Activated naive CD4-positive, alpha-beta T cell treated with anti-CD3 and anti-CD28 coated beads, Interleukin-2, amount 10 ng/mL, durations not matched to agents 7 days and 5 days (primary cell): ENCODE measurements around the gene MAP2K2.

Experiments used
- CTCF ChIA-PET: fragments of 350-600 bp; sonication (Branson Sonifier 250); formaldehyde crosslinking; loops from one replicate; lab custom pipeline; 2021; ENCODE audit warnings: antibody characterized with exemption; lab: Charles Lee
- DNase-seq: peaks from one replicate; pipeline ENCODE4 v3.0.0-alpha.2; 2020
- H3K27ac Mint-ChIP-seq: one replicate; pipeline ENCODE4 v1.8.0; 2021; ENCODE audit warnings: mild to moderate bottlenecking, moderate library complexity, mixed read lengths
- H3K27me3 Mint-ChIP-seq: one replicate; pipeline ENCODE4 v1.8.0; 2021; ENCODE audit warnings: mild to moderate bottlenecking, mixed read lengths
- H3K36me3 Mint-ChIP-seq: one replicate; pipeline ENCODE4 v1.8.0; 2021; ENCODE audit warnings: mixed read lengths
- H3K4me1 Mint-ChIP-seq: one replicate; pipeline ENCODE4 v1.8.0; 2021; ENCODE audit warnings: mixed read lengths
- H3K4me3 Mint-ChIP-seq: one replicate; pipeline ENCODE4 v1.8.0; 2021; ENCODE audit warnings: mild to moderate bottlenecking, moderate library complexity, mixed read lengths
- H3K9me3 Mint-ChIP-seq: one replicate; pipeline ENCODE4 v1.8.0; 2021; ENCODE audit warnings: mixed read lengths

MAP2K2 gene

DNA sequence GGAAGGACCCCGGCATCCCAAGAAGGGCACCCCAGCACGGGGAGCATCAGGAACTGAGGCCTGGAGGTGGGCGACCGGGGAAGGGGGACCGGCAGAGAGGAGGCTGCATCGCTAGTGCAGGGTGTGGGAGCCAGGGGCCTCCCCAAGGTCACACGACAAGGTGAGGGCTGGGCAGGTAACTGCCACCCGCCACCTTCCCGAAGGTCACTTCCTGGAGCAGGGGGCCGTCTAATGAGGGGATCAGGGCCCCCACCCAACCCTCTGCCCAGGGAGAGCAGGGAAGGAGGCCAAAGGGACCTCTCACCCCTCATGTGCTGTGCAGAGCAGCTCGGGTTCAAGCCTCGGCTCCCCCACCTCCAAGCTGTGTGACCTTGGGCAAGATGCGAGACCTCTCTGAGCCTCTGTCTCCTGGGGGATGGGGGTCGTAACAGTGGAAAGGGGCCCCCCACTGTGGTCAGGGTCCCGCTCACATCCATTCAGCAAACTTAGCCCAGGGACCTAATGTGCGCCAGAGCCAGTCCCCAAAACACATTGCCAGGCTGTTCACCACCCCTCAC lies 63.2 kb downstream of the MAP2K2 start:
- Mint-ChIP-seq H3K27ac (peak overlapping the region; percentile 62), H3K9me3 (no peaks in the 10 kb centered on the region), H3K36me3 (peaks cover 20% of the 10 kb centered on the region), H3K4me3 (no peak overlapping the region), H3K27me3 (no peaks in the 10 kb centered on the region), H3K4me1 (peaks cover 17% of the 10 kb centered on the region)
- CTCF ChIA-PET: no interaction called here
- no peak for DNase-seq

DNA sequence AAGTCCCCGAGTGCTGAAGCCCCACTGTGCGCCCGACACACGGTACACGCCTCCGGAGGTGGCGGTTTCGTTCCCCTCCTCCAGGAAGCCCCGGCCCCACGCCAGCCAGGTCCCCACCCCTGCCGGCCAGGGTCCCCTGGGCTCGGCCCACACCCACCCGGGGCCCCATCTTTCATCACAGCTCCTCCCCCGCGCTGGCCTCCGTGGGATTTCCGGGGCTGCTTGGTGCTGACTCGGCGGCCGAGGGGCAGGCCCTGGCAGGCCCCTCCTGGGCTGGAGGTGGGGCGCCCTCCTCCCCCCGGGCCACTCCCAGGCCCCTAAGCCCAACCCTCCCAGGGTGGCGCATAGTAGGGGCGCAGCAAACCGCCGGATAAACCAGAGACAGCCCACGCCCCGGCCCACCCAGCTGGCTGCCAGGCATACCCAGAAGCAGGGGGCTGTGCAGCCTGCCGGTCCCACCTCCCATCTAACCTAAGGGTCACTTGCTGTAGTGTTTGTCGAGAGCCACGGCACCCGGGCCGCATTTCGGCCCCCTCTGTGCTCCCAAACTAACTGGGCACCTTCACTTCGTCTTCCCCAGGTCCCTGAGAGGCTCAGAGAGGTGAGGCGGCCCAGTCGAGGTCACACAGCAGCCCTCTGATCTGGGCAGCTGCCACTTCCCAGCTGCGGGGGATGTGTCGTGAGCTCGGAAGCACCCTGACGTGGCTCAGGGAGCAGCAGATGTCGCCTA lies 63.9 kb downstream of the MAP2K2 start:
- Mint-ChIP-seq H3K4me1 (peaks cover 17% of the 10 kb centered on the region), H3K9me3 (no peaks in the 10 kb centered on the region), H3K27me3 (no peaks in the 10 kb centered on the region), H3K27ac (peak overlapping the region; percentile 62), H3K36me3 (peaks cover 26% of the 10 kb centered on the region), H3K4me3 (no peak overlapping the region)
- CTCF ChIA-PET: no interaction called here
- no peak for DNase-seq

DNA sequence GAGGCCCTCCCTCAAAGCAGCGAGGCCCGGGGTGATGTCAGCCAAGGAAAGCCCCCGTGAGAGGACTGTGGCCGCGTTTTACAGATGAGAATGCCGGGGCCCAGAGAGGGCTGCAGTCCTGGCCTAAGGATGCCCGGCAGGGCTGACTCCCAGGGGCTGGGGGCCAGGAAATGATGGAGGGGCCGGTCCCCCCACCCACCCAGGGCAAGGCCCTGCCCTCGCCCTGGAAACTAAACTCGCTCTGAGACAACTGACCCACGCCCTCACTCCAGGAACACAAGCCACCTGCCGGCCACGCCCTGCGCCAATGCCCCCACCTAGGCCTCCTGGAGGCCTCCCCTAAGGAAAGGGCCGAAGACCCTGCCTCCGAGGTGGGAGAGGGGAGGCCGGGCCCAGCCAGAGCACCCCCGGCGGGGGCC lies 64.5 kb downstream of the MAP2K2 start:
- CTCF ChIA-PET: no interaction called here
- Mint-ChIP-seq H3K27me3 (no peaks in the 10 kb centered on the region), H3K4me3 (no peak overlapping the region), H3K4me1 (peaks cover 17% of the 10 kb centered on the region), H3K36me3 (peaks cover 30% of the 10 kb centered on the region), H3K9me3 (no peaks in the 10 kb centered on the region), H3K27ac (no peak overlapping the region)
- no peak for DNase-seq

DNA sequence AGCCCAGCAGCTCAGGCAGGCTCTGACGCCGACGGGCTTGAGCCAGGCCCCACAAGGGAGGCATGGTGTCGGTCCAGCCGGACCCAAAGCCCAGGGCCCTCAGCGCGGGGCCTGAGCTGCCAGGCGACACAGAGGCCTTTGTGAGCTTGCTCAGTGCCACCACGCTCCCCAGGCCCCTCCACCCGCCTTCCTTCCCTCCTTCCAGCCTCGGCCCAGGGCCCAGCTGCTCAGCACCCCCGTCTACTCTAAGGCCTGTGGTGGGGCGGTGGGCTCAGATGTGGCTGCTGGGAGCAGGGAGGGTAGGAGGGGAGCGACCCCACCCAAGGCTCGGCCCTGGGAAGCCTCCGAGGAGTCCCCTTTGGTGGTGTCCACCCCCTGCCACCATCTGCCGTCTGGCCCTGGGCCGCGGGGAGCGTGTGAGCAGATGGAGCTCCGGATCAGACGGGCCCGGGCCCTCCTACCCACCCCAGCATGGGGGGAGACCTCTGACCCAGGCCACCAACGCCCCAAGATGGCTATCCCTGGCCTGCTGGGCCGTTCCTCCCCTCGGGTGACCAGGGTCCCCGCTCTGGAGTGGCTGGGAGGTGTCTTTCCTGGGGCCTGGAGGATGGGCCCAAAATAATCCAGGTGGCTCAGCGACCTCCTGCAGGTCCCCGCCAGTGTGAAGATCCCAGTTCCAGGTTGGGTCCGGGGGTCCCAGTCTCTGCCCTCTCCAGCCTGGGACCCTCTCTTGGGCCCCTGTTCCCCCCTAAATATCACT lies 65.0 kb downstream of the MAP2K2 start:
- no peak overlapping the region for H3K4me3 Mint-ChIP-seq
- no peaks in the 10 kb centered on the region for H3K27me3 Mint-ChIP-seq
- H3K36me3 Mint-ChIP-seq: peaks cover 27% of the 10 kb centered on the region
- peaks cover 15% of the 10 kb centered on the region for H3K4me1 Mint-ChIP-seq
- CTCF ChIA-PET: no interaction called here
- no peaks in the 10 kb centered on the region for H3K9me3 Mint-ChIP-seq
- H3K27ac Mint-ChIP-seq: no peak overlapping the region
- DNase-seq: no peak

DNA sequence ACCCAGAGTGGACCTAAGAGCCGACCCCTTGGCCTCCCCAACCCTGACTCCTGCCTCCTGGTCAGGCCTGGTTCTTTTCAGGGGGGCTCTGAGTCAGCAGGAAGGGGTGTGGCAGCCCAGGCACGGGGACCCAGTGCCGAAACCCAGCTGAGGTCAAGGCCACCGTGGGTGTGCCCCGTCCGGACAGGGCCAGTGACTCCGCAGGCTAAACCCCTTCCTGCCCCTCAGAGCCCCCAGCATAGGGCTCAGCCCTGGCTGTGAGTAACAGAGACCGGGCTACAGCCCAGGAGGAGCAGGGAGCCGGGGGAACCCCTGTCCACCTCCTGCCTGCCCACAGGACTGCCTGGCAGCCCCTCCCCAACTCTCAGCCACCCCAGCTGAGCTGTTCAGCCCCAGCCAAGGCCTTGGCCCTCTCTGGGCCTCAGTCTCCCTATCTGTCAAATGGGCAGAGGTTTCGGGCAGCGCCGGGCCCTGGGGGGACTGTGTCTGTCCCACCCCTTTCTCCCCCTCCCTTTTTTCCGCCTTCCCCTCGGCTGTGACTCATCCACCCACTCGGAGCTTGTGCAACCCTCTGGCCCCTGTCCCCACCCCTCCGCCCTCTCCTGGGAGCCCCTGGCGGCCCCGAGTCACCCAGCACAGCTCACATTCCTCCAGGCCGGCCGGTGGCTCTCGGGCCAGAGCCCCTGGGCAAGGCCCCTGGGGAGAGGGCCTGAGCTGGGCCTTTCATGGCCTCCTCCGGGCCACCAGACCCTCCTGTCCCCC lies 65.8 kb downstream of the MAP2K2 start:
- Mint-ChIP-seq H3K4me3 (no peak overlapping the region), H3K36me3 (peaks cover 31% of the 10 kb centered on the region)

DNA sequence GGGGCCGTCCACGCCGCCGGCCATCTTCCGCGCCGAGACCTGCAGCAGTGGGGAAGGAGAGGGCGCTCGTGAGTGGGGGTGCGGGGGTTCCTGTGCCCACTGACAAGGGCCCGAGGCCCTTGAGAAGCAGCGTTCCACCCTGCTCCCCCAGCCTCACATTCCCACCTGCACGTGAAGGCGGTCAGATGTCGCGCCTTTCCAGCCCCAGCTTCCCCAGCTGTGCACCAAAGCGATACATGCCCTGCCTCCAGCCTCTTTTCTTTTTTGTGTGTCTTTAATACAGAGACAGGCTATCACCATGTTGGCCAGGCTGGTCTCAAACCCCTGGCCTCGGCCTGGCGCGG lies 68.7 kb downstream of the MAP2K2 start:
- Mint-ChIP-seq H3K4me1 (peaks cover 22% of the 10 kb centered on the region), H3K4me3 (no peak overlapping the region)
- CTCF ChIA-PET: no interaction called here

More for the DNA sequence above, 65.8 kb downstream of the MAP2K2 start:
- H3K27me3 Mint-ChIP-seq: no peaks in the 10 kb centered on the region
- DNase-seq: no peak
- H3K27ac Mint-ChIP-seq: no peak overlapping the region
- CTCF ChIA-PET: no interaction called here
- H3K4me1 Mint-ChIP-seq: peaks cover 14% of the 10 kb centered on the region
- H3K9me3 Mint-ChIP-seq: peaks cover 4% of the 10 kb centered on the region

DNA sequence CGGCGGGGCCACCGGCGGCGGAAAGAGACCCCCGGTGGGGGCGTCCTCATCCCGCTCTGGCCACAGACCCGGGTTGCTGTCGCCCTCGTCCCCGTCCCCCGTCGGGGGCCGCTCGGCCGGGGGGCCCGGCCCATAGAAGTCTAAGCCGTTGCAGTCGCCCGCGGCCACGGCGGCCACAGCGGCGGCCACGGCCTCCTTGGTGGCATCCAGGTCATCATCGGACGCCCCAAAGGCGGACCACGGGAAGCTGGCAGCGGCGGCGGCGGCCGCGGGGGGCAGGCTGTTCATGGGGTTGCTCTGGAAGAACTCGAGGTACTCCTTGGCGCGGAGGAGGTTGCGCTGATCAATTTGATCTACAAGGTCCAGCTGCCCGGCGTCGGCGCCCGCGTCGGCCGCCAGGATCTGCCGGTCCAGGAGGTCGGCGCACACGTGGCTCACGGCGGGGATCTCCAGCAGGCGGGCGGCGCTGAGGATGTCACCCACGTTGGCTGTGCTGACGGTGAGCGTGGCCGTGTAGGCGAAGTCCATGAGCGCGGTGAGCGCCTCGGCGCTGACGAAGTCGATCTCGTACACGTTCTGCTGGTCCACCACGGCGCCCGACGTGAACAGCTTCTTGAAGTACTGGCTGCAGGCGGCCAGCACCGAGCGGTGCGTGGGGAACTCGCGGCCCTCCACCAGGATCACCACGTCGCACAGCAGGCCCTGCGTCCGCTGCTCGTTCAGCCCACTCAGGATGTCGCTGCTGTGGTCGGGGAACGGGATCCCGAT lies 69.3 kb downstream of the MAP2K2 start:
- Mint-ChIP-seq H3K9me3 (peaks cover 4% of the 10 kb centered on the region), H3K4me1 (peaks cover 22% of the 10 kb centered on the region), H3K27me3 (no peaks in the 10 kb centered on the region), H3K27ac (no peak overlapping the region), H3K4me3 (no peak overlapping the region), H3K36me3 (peaks cover 51% of the 10 kb centered on the region)
- CTCF ChIA-PET: no interaction called here
- DNase-seq: no peak

More for the DNA sequence above, 68.7 kb downstream of the MAP2K2 start:
- no peak for DNase-seq
- Mint-ChIP-seq H3K27me3 (no peaks in the 10 kb centered on the region), H3K9me3 (peaks cover 4% of the 10 kb centered on the region), H3K36me3 (peaks cover 48% of the 10 kb centered on the region), H3K27ac (no peak overlapping the region)

DNA sequence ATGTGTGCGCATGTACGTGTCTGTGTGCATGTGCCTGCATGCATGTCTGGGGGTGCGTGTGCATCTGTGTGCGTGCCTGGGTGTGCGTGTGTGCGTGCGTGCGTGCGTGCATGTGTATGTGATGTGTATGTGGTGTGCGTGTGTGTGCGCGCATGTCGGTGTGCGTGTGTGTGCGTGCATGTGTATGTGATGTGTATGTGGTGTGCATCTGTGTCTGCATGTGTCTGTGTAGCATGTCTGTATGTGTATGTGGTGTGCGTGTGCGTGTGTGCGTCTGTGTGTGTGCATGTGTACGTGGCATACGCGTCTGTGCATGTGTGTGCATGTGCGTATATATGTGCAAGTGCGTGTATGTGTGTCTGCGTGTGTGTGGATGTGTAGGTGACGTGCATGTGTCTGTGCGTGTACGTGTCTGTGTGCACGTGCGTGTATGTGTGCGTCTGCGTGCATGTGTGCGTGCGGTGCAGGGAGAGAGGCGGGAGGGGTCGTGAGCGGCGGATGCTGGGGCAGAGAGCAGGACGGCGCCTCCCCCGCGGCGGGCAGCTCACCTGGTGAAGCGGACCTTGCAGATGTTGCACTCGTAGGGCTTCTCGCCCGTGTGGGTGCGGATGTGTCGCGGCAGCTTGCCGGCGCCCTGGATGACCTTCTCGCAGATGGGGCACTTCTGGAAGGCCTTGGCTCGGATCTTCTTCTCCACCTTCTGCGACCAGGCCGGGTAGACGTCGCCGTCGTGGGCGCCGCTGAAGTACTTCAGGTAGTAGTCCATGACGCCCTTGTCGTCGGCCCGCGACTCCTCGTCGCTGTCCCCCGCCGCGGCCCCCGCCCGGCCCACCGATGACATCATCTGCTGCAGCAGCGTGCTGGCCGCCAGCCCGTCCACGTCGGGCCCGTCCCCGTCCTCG lies 70.2 kb downstream of the MAP2K2 start:
- Mint-ChIP-seq H3K27ac (peak overlapping the region; percentile 25), H3K36me3 (peaks cover 53% of the 10 kb centered on the region), H3K9me3 (peaks cover 4% of the 10 kb centered on the region), H3K27me3 (no peaks in the 10 kb centered on the region), H3K4me1 (peaks cover 22% of the 10 kb centered on the region), H3K4me3 (no peak overlapping the region)
- no peak for DNase-seq
- CTCF ChIA-PET: no interaction called here

DNA sequence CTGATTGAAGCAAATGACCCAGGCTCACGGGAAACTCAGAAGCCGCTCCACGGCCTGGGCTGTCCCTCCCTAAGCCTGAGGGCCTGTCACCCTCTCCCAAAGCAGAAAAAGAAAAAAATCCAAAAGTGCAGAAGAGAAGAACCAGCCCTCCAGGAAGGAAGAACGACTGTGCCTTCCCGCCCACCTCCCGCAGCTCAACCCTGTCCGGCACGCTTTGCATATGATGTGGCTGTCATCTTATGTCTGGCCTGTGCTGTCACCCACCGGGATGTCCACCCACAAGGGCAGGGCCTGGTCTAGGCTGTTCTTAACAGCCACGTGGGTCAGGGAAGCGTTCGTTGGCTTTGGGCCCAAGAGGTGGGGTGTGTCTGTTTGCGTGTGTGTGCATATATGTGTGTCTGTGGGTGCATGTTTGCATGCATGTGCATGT lies 70.9 kb downstream of the MAP2K2 start:
- Mint-ChIP-seq H3K27me3 (no peaks in the 10 kb centered on the region), H3K27ac (peak overlapping the region; percentile 77), H3K9me3 (peaks cover 4% of the 10 kb centered on the region), H3K36me3 (peaks cover 55% of the 10 kb centered on the region), H3K4me1 (peaks cover 22% of the 10 kb centered on the region), H3K4me3 (no peak overlapping the region)
- DNase-seq: no peak
- CTCF ChIA-PET: no interaction called here

DNA sequence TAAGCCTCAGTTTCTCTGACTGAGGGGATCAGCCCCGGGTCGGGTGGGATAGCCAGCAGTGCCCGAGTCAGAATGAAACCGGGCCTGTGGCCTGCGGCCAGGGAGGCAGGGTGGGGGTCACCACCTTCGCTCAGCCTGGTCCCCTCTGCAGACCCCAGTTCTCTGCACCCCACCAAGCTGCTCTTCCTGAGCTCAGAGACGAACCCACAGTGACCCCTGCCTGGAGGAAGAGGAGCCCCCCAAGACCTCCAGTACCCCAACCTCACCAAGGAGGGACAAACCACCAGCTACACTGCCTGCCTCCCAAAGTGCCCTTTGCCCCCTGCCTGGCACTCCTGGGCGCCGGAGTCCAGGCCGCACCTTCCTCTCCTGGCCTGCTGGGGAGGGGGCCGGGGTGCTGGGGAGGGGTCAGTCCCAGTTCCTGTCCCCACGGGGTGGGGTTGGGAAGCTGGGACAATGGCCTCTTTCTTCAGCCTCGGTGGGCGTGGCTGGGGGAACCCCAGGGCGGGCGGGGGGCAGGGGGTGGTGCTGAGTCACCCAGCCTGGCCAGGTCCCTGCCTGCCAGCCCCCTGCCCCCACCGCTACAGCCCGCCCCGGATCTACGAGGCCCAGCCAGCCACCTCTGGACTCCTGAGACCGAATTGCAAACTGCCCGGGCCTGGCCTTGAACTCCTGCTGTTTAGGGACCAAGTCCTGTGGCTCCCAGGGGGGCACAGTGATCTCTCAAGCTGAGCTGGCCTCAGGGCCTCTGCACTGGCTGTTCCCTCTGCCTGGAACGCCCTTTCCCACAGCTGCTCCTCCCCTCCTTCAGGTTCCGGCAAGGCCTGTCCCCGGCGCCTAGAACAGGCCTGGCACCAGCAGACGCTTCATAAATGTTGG lies 71.6 kb downstream of the MAP2K2 start:
- no peak overlapping the region for H3K4me3 Mint-ChIP-seq
- CTCF ChIA-PET: no interaction called here
- H3K36me3 Mint-ChIP-seq: peaks cover 52% of the 10 kb centered on the region

DNA sequence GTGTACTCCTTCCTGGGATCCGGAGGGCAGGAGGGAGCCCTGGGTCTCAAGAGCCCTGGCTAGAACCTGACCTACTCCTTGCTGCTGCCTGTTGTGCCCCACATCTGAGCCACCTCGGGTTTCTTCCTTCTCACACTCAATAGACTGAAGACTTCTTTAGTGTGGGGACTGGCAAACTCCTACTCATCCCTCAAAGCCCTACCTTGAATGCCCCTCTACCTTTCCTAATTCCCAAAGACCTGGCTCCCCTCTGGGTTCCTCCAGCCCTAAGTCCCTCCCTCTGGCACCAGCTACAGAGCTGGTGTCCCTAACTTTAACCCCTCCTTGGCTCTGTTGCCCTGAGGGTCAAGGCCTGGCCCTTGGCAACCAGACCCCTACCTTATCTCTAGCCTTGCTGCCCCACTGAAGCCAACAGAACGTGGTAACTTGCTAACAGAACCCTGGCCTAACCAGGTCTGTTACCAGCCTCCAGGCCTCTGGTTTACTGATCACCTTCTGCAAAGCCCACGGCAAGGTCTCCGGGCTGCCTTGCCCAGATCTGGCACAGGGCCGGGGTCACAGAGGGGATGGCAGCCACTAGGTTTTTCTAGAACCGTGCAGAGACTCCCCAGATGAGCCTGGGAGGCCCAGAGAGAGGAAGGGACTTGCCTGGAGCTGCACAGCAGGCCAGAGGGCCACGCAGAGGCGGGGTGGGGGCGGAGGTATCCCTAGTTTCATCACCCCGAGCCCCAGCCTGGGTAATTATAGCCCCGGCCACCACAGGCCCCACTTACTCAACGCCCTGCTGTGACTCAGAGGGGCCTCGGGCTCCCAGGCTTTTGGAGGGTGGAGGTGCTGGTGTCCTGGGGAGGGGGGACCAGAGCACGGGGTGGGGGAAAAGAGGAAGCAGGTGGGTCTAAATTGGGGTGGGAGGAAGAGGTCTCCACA lies 72.5 kb downstream of the MAP2K2 start:
- CTCF ChIA-PET: no interaction called here
- no peaks in the 10 kb centered on the region for H3K27me3 Mint-ChIP-seq
- no peak overlapping the region for H3K4me3 Mint-ChIP-seq
- peaks cover 4% of the 10 kb centered on the region for H3K9me3 Mint-ChIP-seq
- peaks cover 22% of the 10 kb centered on the region for H3K4me1 Mint-ChIP-seq
- peaks cover 51% of the 10 kb centered on the region for H3K36me3 Mint-ChIP-seq
- H3K27ac Mint-ChIP-seq: peak overlapping the region; percentile 69
- no peak for DNase-seq

More for the DNA sequence above, 71.6 kb downstream of the MAP2K2 start:
- no peak for DNase-seq
- peaks cover 4% of the 10 kb centered on the region for H3K9me3 Mint-ChIP-seq
- H3K27ac Mint-ChIP-seq: peak overlapping the region; percentile 77
- H3K4me1 Mint-ChIP-seq: peaks cover 22% of the 10 kb centered on the region
- H3K27me3 Mint-ChIP-seq: no peaks in the 10 kb centered on the region
